Osteoblast (primary cell): Measurements from ENCODE around the gene KIF4A. TPM values are rescaled to one million over a fixed set of nuclear protein-coding genes. Genes with fewer than 3 reads are reported as not detected.

ENCODE experiments used
- DNase-seq: peaks from one replicate; pipeline ENCODE4 v3.0.0; 2011; ENCODE audit warnings: low spot score, mixed read lengths; ENCODE audit not compliant: insufficient read length; ENCODE audit errors: missing footprints
- H2AFZ ChIP-seq: 2 replicates; pipeline ENCODE4 v1.6.0; 2011; ENCODE audit warnings: mild to moderate bottlenecking, low read length
- H3K27ac ChIP-seq: 2 replicates; pipeline ENCODE4 v1.5.1; 2011; ENCODE audit warnings: mild to moderate bottlenecking, low read depth, low read length, moderate library complexity
- H3K27me3 ChIP-seq: 2 replicates; pipeline ENCODE4 v1.6.0; 2012; ENCODE audit warnings: mild to moderate bottlenecking, control low read depth, inconsistent platforms, low read length, moderate library complexity; ENCODE audit not compliant: insufficient read depth
- H3K36me3 ChIP-seq: 2 replicates; pipeline ENCODE4 v1.5.1; 2011; ENCODE audit warnings: mild to moderate bottlenecking, low read length, control low read depth, moderate library complexity; ENCODE audit not compliant: insufficient read depth
- H3K4me1 ChIP-seq: 2 replicates; pipeline ENCODE4 v1.5.1; 2011; ENCODE audit warnings: mild to moderate bottlenecking, low read length, control low read depth, moderate library complexity; ENCODE audit not compliant: insufficient read depth
- H3K4me2 ChIP-seq: 2 replicates; pipeline ENCODE4 v1.6.0; 2011; ENCODE audit warnings: mild to moderate bottlenecking, low read length; ENCODE audit not compliant: insufficient read depth
- H3K4me3 ChIP-seq: fragments of 200-600 bp; sonication (generic); 3 replicates; pipeline ENCODE4 v1.5.1; 2012; ENCODE audit warnings: mild to moderate bottlenecking, low read length, inconsistent platforms; ENCODE audit not compliant: insufficient read depth
- H3K79me2 ChIP-seq: 2 replicates; pipeline ENCODE4 v1.6.0; 2012; ENCODE audit warnings: mild to moderate bottlenecking, low read length, control low read depth, inconsistent platforms; ENCODE audit not compliant: insufficient read depth
- H3K9me3 ChIP-seq: 2 replicates; pipeline ENCODE4 v1.5.1; 2011; ENCODE audit warnings: low read depth, low read length, control low read depth
- H4K20me1 ChIP-seq: 2 replicates; pipeline ENCODE4 v1.6.0; 2012; ENCODE audit warnings: mild to moderate bottlenecking, low read length, control low read depth; ENCODE audit not compliant: insufficient read depth
- CTCF ChIP-seq: IDR thresholded peaks from 2 replicates; pipeline ENCODE4 v1.5.1; 2011; ENCODE audit warnings: mild to moderate bottlenecking, low read depth, low read length, moderate library complexity; ENCODE audit errors: extremely low read depth
- total RNA-seq: library from RNA; depleted of rRNA; stranded (reverse); fragments of >200 nt; gene quantifications from 2 replicates; pipeline ENCODE4 v1.2.3, GENCODE V29; 2012

Gene KIF4A
- total RNA-seq, 1 donor: 2.2 TPM

- no peak for TF ChIP-seq CTCF
- no peaks in the 10 kb centered on the region for H3K79me2 ChIP-seq
- H3K36me3 ChIP-seq: no peaks in the 10 kb centered on the region
- no peak for DNase-seq
- H3K4me3 ChIP-seq: no peak overlapping the region
- H4K20me1 ChIP-seq: no peaks in the 10 kb centered on the region
- H3K27ac ChIP-seq: no peak overlapping the region
- H2AFZ ChIP-seq: no peak overlapping the region
- H3K4me1 ChIP-seq: no peaks in the 10 kb centered on the region
- no peaks in the 10 kb centered on the region for H3K27me3 ChIP-seq
- no peaks in the 10 kb centered on the region for H3K9me3 ChIP-seq
- no peak overlapping the region for H3K4me2 ChIP-seq
Observed at GRCh38 chrX:70423936-70424675, 134.2 kb downstream of the KIF4A start.

GRCh38 chrX:70424801-70425200 is 134.9 kb downstream of the KIF4A start:
- DNase-seq: no peak
- no peak overlapping the region for H3K4me2 ChIP-seq
- H3K27me3 ChIP-seq: no peaks in the 10 kb centered on the region
- no peaks in the 10 kb centered on the region for H3K36me3 ChIP-seq
- H3K27ac ChIP-seq: no peak overlapping the region
- no peaks in the 10 kb centered on the region for H3K4me1 ChIP-seq
- no peak for TF ChIP-seq CTCF
- no peaks in the 10 kb centered on the region for H3K9me3 ChIP-seq
- H3K79me2 ChIP-seq: no peaks in the 10 kb centered on the region
- no peaks in the 10 kb centered on the region for H4K20me1 ChIP-seq
- H2AFZ ChIP-seq: no peak overlapping the region
- H3K4me3 ChIP-seq: no peak overlapping the region

DNA sequence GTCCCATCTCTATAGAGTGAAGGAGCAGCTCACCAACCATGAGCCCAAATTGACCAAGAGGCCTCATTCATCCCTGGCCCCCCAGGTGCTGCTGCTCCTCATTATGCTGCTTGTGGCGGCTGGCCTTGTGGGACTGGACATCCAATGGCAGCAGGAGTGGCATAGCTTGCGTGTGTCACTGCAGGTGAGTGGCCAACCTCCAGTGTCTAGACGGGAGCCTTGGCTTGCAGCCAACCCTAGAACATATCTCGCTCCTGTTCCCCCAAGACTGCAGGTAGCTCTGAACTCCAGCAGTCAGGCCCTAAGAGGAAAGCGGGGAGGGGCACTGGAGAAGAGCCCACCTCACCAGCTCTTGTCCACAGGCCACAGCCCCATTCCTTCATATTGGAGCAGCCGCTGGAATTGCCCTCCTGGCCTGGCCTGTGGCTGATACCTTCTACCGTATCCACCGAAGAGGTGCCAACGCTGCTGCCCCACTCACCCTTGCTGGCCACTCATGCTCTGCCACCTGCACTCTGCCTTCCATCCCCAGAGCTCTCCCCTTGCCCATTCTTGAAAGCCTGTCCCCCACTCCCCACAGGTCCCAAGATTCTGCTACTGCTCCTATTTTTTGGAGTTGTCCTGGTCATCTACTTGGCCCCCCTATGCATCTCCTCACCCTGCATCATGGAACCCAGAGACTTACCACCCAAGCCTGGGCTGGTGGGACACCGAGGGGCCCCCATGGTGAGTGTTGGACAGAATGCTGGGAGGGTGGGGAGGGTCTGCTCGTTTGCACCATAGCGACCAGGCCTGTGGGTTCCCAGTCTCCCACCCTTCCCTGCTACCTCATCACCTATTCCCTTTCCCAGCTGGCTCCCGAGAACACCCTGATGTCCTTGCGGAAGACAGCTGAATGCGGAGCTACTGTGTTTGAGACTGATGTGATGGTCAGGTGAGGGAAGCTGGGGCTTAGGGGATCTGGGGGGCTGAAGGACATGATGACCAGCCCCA is 136.7 kb downstream of the KIF4A start:
- no peak overlapping the region for H3K4me3 ChIP-seq
- DNase-seq: no peak
- no peaks in the 10 kb centered on the region for H3K4me1 ChIP-seq
- no peaks in the 10 kb centered on the region for H3K9me3 ChIP-seq
- TF ChIP-seq CTCF: no peak
- no peak overlapping the region for H3K4me2 ChIP-seq
- H3K79me2 ChIP-seq: no peaks in the 10 kb centered on the region
- H3K36me3 ChIP-seq: no peaks in the 10 kb centered on the region
- no peaks in the 10 kb centered on the region for H3K27me3 ChIP-seq
- H4K20me1 ChIP-seq: no peaks in the 10 kb centered on the region
- H3K27ac ChIP-seq: no peak overlapping the region
- H2AFZ ChIP-seq: no peak overlapping the region

GRCh38 chrX:70427365-70427764 is 137.5 kb downstream of the KIF4A start:
- Histone ChIP-seq H2AFZ (no peak overlapping the region), H4K20me1 (no peaks in the 10 kb centered on the region), H3K36me3 (no peaks in the 10 kb centered on the region), H3K9me3 (no peaks in the 10 kb centered on the region), H3K27me3 (no peaks in the 10 kb centered on the region), H3K4me3 (no peak overlapping the region), H3K27ac (no peak overlapping the region), H3K79me2 (no peaks in the 10 kb centered on the region), H3K4me1 (no peaks in the 10 kb centered on the region), H3K4me2 (no peak overlapping the region)
- TF ChIP-seq CTCF: no peak
- DNase-seq: no peak
